Sigmoid colon (tissue), 4 donors: Measurements from ENCODE around the gene CDK6.

Experiments used
- CTCF ChIP-seq, 4 experiments: fragments of 450-650 bp in 3 of 4; fragments of 200-600 bp in 1 of 4; IDR thresholded peaks; one replicate each; pipeline ENCODE4 v1.5.1; 2016 to 2019; ENCODE audit warnings: antibody characterized with exemption in 4 of 4, mild to moderate bottlenecking in 3 of 4, moderate library complexity in 2 of 4
- POLR2A ChIP-seq, 2 donors: fragments of 450-650 bp; IDR thresholded peaks; one replicate each; pipeline ENCODE4 v1.6.1; 2016; ENCODE audit warnings: antibody characterized with exemption in 2 of 2, mild to moderate bottlenecking in 2 of 2, moderate library complexity in 2 of 2
- POLR2AphosphoS5 ChIP-seq, 4 donors: sonication (generic); formaldehyde crosslinking; IDR thresholded peaks; one replicate each; pipeline ENCODE4 v1.6.1; 2017; ENCODE audit warnings: antibody characterized with exemption in 4 of 4

GRCh38 chr7:92625617-92626016 lies 210.8 kb downstream of the CDK6 start:
- TF ChIP-seq CTCF (IDR thresholded peaks at IDR 0.05): no peak
- TF ChIP-seq POLR2AphosphoS5 (IDR thresholded peaks at IDR 0.05): no peak
- no peak for TF ChIP-seq POLR2A (IDR thresholded peaks at IDR 0.05)
